ENCODE measurements around the gene FAM107B.

DNA sequence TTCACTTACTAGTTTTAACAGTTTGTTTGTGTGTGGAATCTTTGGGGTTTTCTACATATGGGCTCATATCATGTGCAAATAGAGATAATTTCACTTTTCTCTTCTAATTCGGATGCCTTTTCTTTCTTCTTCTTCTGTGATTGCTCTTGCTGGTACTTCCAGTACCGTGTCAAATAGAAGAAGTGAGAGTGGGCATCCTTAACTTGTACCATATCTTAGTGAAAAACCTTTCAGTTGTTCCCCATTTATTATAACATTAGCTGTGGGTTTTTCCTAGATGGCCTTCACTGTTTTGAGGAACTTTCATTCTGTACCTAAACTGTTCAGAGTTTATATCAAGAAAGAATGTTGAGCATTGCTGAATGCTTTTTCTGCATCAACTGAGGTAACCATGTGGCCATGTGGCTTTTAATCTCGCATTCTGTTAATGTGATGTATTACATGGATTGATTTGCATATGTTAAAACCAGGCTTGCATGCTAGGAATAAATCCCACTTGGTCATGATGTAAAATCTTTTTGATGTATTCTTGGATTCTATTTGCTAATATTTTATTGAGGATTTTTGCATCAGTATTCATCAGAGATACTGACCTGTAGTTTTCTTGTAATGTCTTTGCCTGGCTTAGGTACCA, 78.7 kb downstream of the FAM107B start:
- TF ChIP-seq, protein P1, sequence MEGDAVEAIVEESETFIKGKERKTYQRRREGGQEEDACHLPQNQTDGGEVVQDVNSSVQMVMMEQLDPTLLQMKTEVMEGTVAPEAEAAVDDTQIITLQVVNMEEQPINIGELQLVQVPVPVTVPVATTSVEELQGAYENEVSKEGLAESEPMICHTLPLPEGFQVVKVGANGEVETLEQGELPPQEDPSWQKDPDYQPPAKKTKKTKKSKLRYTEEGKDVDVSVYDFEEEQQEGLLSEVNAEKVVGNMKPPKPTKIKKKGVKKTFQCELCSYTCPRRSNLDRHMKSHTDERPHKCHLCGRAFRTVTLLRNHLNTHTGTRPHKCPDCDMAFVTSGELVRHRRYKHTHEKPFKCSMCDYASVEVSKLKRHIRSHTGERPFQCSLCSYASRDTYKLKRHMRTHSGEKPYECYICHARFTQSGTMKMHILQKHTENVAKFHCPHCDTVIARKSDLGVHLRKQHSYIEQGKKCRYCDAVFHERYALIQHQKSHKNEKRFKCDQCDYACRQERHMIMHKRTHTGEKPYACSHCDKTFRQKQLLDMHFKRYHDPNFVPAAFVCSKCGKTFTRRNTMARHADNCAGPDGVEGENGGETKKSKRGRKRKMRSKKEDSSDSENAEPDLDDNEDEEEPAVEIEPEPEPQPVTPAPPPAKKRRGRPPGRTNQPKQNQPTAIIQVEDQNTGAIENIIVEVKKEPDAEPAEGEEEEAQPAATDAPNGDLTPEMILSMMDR (conservative IDR thresholded peaks at IDR 0.05; ENCODE audit: low read depth, low read length) = no peak
- no peak for TF ChIP-seq EZH2 (IDR thresholded peaks at IDR 0.05; ENCODE audit: borderline replicate concordance, low read depth, low read length, poor library complexity, severe bottlenecking)
